Fibroblast of villous mesenchyme (primary cell): ENCODE results near the gene ROR1. TPM values are rescaled to one million over a fixed set of nuclear protein-coding genes. Genes with fewer than 3 reads are reported as not detected.

Experiments used
- DNase-seq: peaks from one replicate; pipeline ENCODE4 v3.0.0-alpha.2; 2010; ENCODE audit warnings: low read depth
- H3K4me3 ChIP-seq: 2 replicates; pipeline ENCODE4 v1.5.1; 2011; ENCODE audit warnings: low read depth, mild to moderate bottlenecking, low read length
- CTCF ChIP-seq: IDR thresholded peaks from 2 replicates; pipeline ENCODE4 v1.5.1; 2012; ENCODE audit warnings: low read depth, mild to moderate bottlenecking, low read length; ENCODE audit not compliant: insufficient read depth
- total RNA-seq: library from RNA; depleted of rRNA; stranded (reverse); fragments of >200 nt; gene quantifications from 2 replicates; pipeline ENCODE4 v1.2.3, GENCODE V29; 2012

The ROR1 gene
- total RNA-seq, 1 donor, result 8.6 TPM

GRCh38 chr1:63911049-63911448 lies 137.2 kb downstream of the ROR1 start:
- TF ChIP-seq CTCF, result no peak
- no peak for DNase-seq
- H3K4me3 ChIP-seq, result no peak overlapping the region

GRCh38 chr1:63912643-63913042 lies 138.8 kb downstream of the ROR1 start:
- TF ChIP-seq CTCF, result no peak
- DNase-seq, result no peak
- H3K4me3 ChIP-seq, result no peak overlapping the region

- TF ChIP-seq CTCF, result no peak
- peak; percentile 71 for DNase-seq
- no peak overlapping the region for H3K4me3 ChIP-seq
These were observed 139.7 kb downstream of the ROR1 start for GRCh38 chr1:63913533-63913932.

- no peak for TF ChIP-seq CTCF
- H3K4me3 ChIP-seq, result no peak overlapping the region
- no peak for DNase-seq
These were observed 140.4 kb downstream of the ROR1 start for GRCh38 chr1:63914241-63914640.

- no peak for DNase-seq
These were observed 140.9 kb downstream of the ROR1 start for GRCh38 chr1:63914706-63915105.

GRCh38 chr1:63915121-63915520 lies 141.3 kb downstream of the ROR1 start:
- TF ChIP-seq CTCF, result peak; percentile 46
- DNase-seq, result peak; percentile 48
- H3K4me3 ChIP-seq, result no peak overlapping the region

More at GRCh38 chr1:63914706-63915105, 140.9 kb downstream of the ROR1 start:
- no peak overlapping the region for H3K4me3 ChIP-seq
- TF ChIP-seq CTCF, result no peak
